Measurements from ENCODE around the gene ZC3H18.

The ZC3H18 gene

DNA sequence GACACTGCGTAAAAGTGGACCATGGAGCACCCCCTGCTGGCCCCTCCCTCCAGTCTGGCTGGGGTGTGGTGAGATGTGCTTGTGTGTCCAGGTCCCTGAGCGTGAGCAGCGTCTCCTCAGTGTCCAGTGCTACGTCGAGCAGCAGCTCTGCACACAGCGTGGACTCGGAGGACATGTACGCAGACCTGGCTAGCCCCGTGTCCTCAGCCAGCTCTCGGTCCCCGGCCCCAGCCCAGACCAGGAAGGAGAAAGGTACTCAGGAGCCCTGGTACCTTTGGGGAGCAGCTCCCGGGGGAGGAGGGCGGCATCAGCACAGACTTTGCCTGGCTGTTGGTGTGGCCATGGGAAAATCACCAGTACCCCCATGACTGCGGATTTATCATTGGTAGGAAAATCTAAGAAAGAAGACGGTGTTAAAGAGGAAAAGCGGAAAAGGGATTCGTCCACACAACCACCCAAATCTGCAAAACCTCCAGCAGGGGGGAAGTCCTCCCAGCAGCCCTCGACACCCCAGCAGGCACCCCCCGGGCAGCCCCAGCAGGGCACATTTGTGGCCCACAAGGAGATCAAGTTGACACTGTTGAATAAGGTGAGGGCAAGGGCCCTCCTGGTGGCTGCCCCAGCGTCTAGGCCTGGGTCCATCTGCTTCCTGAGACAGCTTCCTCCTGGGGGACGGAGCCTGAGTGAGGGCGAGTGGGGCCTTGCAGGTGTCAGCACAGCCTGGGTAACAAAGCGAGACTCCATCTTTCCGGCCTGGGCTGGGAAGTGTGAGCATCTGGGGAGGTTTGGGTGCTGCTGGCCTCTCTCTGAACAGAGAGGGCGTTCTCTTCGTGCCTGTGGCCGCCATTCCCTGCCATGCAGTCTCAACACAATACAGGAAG, 57.6 kb downstream of the ZC3H18 start:
- DNase-seq, result no peak

DNA sequence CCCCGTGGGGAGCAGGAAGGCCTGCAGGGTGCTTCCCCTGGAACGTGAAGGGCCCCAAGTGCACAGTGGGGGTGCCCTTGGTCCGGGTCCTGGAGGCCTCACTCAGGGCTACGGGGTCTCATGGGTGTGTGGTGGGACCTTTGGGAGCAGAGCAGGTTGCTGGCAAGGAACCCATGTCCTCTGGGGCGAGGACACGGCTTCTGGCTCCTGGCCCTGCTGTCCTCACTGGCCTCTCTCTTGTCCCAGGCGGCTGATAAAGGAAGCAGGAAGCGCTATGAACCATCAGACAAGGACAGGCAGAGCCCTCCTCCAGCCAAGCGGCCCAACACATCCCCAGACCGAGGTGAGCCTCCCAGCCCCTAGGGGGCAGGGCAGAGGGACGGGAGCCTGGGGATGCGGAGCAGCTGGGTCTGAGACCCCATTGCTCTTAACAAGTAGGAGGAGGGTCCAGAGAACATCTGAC, 58.3 kb downstream of the ZC3H18 start:
- no peak for DNase-seq

DNA sequence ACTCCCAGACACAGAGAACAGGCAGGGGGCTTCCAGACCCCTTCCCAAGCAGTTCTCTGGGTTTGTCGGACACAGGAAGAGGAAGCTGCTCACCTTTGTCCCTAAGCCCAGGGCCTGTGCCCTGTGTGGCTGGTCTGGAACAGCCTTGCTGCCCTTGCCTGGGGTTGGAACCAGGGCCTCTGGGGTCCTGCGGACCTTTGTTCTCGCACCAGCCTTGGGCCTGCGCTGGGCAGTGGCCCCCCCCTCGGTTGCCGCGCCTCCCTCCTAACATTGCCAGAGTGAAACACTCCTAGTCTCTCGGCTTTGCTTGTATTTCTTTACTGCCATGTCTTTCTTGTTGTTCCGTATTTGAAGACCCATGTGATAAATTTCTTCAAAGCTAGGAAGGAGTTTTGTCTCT, 59.6 kb downstream of the ZC3H18 start:
- no peak for DNase-seq

DNA sequence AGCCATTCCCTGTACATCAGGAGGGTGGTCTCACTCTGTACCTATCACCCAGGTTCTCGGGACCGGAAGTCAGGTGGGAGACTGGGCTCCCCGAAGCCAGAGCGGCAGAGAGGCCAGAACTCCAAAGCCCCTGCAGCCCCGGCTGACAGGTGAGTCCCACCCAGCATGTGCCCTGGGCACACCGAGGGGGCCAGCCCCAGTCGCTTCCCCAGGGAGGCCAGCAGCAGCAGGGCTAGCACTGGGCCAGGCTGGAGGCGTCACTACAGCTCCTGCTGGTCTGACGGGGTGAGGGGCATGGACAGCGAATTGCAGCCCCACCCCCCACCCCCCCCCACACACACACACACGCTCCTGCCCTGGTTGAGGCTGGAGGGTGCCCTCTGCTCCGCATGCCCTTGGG, 60.2 kb downstream of the ZC3H18 start:
- no peak for DNase-seq

DNA sequence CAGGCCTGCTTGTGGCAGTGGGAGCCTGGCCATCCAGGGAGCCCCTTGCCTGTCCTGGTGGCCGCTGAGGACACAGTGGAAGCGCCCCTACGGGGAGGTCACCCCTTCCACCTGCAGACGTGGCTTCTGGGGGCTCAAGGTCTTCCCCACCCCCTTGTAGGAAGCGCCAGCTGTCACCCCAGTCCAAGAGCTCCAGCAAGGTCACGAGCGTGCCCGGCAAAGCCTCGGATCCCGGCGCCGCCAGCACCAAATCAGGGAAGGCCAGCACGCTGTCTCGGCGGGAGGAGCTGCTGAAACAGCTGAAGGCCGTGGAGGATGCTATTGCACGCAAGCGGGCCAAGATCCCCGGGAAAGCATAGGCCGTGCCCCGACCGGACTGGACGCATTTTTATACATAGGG, 60.7 kb downstream of the ZC3H18 start:
- DNase-seq, result no peak

DNA sequence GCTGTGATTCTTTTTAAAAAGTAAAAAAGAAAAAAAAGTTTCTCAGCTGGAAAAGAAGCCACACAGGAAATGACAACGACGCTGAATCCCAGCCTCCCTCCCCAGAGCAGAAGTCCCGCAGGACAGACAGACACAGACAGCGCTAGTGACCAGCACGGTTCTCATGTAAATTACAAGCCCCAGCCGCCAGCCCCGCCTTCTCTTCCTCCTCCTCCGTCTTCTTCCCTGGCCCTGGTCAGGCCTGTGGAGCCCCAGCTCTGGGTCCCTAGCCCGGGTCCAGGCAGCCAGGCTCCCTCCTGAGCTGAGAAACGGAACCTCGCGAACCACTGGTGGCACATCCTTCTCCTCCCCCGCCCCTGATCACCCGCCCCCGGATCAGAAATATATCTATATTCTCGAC, 61.2 kb downstream of the ZC3H18 start:
- no peak for DNase-seq

DNA sequence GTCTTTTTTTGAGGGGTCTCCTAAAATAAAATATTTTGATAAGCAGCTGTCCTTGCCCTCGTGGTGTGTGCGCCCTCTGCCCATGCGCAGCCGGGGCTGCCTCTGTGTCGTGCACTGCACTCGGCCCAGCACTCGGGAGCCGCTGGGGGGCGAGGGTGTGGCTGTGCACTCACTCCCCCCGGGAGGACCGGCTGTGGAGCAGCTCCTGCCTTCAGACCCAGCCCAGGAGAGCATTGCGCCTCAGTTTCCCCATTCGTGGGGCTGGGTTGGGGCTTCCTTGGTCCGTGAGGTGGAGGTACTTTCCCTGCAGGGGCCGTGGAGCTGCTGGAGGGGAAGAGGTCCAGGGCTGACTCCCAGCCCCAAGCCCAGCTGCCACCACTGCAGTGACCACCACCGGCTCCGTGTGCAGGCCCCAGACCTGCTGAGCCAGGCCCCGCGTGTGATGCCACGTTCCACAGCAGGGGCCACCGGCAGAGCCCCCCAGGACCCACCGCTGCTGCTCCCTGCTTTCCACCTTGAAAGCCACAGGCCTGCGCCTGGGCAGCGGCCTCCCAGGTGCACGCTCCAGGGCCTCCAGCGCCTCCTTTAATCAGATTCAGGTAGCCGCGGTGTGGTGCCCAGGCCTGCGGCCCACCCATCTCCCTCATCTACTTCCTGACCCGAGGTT, 61.9 kb downstream of the ZC3H18 start:
- DNase-seq, result no peak

DNA sequence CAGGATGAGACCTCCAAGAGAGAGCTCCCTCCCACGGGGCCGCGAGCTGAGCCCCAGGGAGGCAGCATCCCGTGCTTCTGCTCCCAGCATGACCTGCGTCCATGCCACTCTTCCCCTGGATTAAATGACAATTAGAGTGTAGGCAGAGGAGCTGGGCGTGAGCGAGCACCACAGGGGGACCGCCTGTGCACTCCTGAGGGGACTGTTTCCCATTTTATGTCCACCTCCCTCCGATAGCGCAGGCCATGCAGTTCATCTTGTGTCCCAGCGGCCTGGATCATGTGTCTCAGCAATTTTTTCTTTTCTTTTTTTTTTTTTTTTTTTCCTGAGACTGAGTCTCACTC, 62.4 kb downstream of the ZC3H18 start:
- no peak for DNase-seq

DNA sequence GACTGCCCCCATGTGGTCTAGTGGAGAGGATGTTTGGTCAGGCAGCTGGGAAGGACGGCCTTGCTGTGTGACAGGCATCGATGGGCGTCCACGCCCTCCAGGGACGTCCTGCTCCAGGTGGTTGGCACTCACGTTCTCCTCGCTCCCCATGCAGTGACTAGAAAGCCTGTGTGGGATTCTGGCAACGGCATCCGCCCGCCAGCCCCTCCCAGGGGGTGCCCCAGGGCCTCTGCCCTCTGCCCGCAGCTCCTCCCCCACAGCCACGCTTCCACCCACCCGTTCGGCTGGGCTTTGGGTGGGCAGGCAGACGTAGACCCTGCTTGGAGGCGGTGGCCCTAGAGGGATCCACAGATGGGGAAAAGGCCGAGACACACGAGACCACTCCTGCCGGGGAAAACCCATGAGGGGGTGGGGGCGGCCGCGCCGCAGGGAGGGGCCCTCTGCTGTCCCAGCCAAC, 63.5 kb downstream of the ZC3H18 start:
- no peak for DNase-seq

DNA sequence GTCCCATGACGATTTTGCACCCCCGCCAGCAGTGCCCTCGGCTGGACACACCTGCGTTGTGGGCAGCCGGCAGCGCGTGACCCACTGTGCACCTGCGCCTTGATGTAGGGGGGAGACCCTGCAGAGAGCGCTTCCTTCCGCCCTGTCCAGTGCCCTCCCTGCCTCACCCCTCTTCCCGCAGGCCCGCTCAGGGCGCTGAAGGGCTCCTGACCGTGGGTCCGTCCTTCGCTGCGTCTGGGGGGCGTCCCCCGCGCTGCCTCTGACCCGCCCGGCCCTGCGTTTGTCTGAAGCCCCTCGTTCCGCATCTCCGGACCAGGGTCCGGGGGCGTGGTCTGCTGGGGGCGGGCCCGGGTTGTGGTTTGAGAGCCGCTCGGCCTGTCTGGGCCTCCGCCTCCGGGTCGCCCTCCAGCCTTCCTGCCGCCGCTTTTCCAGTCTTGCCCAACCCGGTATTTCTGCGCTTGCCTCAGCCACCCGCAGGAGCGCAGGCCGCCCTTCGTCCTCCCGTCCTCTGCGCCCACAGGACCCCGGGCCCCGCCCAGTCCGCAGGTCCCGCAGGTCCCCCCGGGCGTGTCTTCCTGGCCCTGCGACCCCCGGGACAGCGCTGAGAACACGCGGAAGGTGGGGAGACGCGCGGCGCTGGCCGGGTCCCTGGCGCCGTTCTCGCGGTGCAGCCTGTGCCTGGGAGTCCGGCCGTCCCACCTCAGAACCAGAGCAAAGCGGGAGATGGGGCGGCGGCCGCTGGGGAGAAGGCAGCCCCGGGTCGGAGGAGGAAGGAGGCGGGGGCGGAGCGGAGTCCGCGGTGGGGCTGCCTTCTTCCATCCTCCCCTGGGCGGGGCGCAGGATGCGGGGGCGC, 64.2 kb downstream of the ZC3H18 start:
- no peak for DNase-seq

DNA sequence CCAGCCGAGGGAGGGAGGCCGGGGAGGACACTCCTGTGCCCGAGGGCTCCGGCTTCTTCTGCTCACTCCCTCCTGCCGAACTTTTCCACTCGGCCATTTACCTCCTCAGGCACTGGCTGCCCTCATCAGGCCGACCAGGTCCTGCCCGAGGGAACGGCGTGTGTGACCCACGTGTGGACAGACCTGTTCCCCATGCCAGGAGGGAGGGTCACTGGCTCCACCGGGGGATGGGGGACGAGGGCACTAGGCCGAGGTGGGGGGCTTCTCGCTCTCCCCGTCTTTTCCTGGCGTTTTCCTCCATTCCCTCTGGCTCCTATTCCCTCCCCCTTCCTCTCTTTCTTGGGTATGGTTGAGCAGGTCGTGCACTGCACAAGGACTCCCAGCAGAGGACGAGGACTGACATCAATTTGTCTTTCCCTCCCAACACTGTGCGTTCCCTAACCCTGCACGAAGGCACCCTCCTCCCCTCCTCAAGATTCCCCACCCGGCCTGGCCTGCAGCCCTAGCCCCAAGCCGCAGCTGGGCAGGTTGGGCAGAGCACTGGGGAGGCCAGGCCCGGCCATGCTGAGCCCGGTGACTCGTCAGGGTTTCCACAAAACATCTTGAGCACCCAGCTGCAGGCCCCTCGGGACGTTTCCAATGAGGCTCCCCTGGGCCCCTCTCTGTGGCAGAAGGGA, 64.9 kb downstream of the ZC3H18 start:
- no peak for DNase-seq

DNA sequence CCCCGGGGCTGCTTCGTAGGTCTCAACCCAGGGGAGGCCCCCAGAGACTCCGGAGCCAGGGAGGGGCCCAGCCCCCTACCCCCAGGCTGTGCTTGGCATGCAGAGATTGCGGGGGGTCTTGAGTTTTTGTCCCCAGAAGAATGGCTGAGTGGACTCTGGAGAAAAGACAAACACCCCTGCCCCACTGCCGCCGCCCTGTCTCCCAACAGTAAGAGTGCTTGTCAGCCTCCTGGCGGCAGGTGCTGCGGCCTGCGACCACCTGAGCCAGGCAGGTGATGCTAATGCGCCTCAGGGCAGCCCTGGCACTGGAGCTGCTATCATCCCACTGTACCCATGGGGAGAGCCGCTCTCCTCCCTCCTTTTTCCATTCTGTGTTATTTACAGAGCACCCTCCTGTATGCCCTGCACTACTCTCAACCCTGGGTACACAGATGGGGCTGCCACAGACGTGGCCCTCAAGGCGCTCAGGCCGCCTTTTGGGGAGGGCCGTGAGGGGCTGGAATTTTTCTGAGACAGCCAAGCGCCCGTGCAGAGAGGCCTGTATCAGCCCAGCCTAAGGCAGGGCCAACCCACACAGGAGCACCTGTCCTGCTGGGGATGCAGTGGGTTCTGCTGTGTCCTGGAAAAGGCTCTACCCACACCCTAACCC, 65.6 kb downstream of the ZC3H18 start:
- peak; percentile 22 for DNase-seq

DNA sequence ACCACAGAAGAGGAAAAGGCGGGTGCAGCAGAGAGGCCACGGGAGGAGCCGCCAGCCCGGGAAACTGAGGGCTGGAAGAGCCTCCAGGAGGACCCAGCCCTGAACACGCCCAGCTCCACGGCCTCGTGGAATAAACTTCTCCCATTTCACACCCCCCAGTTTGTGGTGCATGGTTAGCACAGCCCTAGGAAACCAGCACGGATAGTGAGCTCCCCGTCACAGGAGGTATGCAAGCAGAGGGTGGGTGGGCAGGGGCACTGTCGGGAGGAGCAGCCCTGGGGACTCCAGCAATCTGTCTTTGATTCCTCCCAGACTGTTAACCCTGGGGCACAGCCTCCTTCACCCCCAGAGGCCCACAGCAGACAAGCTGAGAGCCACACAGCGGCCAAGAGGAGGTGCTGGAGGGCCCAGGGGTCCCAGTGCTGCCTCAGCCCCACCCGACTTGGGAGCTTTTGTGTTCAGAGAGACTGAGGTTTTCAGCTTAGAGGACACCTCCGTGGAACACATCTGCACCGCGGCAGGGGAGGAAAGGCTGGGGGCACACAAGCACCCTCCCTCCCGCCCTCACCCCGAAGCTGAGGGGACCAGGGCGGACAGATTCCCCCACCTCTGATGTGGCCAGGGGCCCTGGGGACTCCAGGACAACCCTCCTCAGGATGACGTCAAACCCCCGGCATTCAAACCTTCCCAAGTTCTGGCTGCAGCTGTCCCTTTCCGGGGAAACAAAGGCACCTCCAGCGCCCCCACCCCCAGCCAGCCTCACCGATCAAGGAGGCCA, 66.5 kb downstream of the ZC3H18 start:
- no peak for DNase-seq

DNA sequence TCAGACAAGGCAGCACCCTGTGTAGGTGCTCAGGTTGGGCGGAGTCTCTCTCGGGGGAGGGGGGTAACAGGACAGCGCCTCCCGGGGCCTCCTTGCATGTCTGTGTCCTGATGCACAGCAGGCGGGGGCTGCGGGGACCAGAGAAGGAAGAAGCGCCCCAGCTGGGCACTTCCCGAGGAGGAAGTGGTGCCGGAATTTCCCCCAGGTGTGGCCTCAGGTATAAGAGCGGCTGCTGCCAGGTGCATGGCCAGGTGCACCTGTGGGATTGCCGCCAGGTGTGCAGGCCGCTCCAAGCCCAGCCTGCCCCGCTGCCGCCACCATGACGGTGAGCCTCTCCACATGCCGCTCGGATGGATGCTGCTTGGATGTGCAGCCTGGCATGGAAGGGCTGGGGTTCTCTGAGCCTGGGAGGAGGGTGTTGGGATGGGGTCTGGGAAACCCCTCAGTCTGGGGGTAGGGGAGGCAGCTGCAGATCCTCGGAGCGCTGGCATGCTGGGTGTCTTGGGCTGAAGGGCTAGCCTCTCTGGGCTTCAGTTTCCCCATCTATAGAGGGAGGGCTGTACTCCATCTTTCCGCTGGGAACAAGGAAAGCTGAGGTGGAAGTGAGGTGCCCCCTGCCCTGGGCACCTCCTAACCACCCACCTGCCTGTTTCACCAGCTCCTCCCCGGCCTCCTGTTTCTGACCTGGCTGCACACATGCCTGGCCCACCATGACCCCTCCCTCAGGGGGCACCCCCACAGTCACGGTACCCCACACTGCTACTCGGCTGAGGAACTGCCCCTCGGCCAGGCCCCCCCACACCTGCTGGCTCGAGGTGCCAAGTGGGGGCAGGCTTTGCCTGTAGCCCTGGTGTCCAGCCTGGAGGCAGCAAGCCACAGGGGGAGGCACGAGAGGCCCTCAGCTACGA, 68.4 kb downstream of the ZC3H18 start, which contains the start of gene IL17C:
TSS of gene IL17C (plus strand) at position 250 of the 908 bp plus-strand sequence. CDS start at position 320, 70 bp downstream.
- peak; percentile 68 for DNase-seq

DNA sequence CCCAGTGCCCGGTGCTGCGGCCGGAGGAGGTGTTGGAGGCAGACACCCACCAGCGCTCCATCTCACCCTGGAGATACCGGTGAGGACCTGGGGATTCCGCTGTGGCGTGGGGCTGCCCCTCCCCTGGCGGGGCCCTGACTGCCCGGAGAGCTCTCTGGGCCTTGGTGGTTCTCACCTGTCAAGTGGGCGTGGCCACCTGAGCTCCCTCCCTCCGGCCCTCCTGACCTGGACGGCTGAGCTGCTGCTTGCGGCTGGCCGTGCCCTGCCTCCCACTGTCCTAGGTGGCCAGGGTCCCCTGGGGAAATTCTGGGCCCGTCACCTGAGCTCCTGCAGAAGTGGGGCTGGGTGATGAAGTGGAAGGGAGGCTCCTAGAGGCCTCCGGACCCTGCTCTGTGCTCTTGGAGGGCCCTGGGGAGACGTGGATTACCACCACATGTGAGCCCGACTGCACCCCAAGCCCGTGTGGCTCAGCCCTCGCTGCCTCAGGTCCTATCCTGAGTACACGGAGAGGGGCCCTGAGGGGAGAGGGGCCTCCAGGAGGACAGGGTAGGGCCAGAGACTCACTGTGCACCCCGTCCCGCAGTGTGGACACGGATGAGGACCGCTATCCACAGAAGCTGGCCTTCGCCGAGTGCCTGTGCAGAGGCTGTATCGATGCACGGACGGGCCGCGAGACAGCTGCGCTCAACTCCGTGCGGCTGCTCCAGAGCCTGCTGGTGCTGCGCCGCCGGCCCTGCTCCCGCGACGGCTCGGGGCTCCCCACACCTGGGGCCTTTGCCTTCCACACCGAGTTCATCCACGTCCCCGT, 69.2 kb downstream of the ZC3H18 start:
- DNase-seq, result no peak

DNA sequence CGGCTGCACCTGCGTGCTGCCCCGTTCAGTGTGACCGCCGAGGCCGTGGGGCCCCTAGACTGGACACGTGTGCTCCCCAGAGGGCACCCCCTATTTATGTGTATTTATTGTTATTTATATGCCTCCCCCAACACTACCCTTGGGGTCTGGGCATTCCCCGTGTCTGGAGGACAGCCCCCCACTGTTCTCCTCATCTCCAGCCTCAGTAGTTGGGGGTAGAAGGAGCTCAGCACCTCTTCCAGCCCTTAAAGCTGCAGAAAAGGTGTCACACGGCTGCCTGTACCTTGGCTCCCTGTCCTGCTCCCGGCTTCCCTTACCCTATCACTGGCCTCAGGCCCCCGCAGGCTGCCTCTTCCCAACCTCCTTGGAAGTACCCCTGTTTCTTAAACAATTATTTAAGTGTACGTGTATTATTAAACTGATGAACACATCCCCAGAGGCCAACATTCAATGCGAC, 69.9 kb downstream of the ZC3H18 start:
- DNase-seq, result no peak

DNA sequence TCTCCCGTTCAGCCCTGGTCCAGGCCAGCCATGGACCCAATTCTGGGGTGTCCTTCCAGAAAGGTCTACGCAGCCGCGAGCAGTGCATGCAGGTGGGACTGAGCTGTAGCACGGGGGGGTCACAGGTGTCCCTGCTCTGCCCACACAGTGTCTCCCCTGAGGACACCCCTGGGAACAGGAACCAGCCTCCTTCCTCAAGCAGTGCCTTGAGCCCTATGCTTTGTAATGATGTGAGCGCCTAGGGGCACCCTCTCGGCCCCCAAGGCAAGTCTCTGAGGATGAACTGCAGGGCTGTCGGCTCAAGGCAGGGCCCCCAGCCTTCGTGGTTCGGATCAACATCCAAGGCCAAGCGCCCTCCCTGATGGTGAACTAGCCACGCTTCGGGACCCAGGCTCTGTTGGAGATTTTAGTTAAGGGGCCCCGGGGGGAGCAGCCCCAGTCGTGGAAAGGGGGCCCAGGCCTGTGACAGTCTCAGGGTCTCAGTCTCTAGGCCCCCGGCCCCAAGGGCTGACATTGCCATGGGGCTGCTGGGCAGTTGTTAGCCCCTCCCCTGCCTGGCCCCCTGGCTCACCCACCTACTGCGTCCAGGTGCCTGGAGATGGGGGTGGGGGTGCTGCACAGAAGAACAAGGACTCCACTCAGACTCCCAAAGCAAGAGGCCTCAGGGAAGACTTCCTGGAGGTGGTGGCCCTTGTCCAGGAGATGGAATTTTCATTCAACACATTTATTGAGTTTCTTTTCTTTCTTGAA, 70.5 kb downstream of the ZC3H18 start:
- DNase-seq, result no peak

DNA sequence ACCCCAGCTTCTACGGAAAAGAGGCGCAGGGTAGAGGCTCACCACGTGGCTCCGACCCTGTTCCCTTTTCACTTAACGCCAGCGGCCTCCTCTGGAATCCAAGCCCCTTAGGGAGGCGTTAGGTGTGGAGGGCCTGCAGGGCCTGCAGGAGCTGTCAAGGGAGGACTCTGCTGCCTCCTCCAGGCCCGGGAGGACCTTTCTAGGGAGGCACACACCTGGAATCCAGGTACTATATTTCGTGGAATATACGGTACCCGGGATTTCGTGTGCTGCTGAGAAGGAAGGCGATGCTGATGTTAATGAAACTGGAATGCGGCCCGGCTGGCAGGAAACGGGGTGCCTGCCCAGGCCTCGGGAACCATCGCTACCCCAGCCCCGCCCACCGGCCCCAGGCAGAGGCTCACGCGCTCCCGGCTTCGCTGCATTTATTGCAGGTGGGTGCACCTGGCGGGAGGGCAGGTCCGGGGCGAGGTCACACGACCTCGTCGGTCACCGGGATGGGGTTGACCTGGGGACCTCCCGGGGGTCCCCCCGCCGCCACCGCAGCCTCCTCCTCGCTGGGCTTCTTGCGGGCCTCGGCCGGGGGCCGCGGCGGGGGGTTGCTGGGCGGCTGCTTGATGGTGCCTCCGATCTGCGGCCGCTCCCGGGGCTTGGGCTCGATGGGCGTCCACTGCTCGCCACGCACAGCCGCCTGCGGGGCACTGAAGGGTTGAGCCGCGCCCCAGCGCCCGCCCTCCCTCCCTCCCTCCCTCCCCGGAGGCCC, 72.9 kb downstream of the ZC3H18 start:
- DNase-seq, result no peak
